IPS-20b (cell line): ENCODE data around the gene DMRTA1.
A peak's percentile ranks its signal among the peaks of the same experiment; 100 is the strongest.
"Not testable (repeated sequence)": the region's sequence is repeated elsewhere in the genome, so short reads cannot be mapped to it uniquely, and the experiment has no call there.

Experiments used
- H3K27ac ChIP-seq: one replicate; pipeline ENCODE4 v1.5.1; 2013; ENCODE audit warnings: low read length
- H3K27me3 ChIP-seq: 2 replicates; pipeline ENCODE4 v1.6.1; 2013; ENCODE audit warnings: mild to moderate bottlenecking, low read length, inconsistent platforms; ENCODE audit not compliant: insufficient read depth
- H3K36me3 ChIP-seq: 2 replicates; pipeline ENCODE4 v1.6.1; 2013; ENCODE audit warnings: low read depth, mild to moderate bottlenecking, inconsistent platforms, low read length, moderate library complexity; ENCODE audit not compliant: insufficient read depth
- H3K4me1 ChIP-seq: 2 replicates; pipeline ENCODE4 v1.6.1; 2013; ENCODE audit warnings: mild to moderate bottlenecking, control low read depth, inconsistent platforms, low read length, moderate library complexity; ENCODE audit not compliant: insufficient read depth
- H3K4me3 ChIP-seq: 2 replicates; pipeline ENCODE4 v1.5.1; 2013; ENCODE audit warnings: mild to moderate bottlenecking, low read length, inconsistent platforms
- H3K9ac ChIP-seq: 2 replicates; pipeline ENCODE4 v1.6.1; 2013; ENCODE audit warnings: low read depth, mild to moderate bottlenecking, inconsistent platforms, low read length, moderate library complexity
- H3K9me3 ChIP-seq: 2 replicates; pipeline ENCODE4 v1.6.1; 2013; ENCODE audit warnings: mild to moderate bottlenecking, low read depth, low read length, inconsistent platforms; ENCODE audit not compliant: insufficient read depth

Gene DMRTA1

DNA sequence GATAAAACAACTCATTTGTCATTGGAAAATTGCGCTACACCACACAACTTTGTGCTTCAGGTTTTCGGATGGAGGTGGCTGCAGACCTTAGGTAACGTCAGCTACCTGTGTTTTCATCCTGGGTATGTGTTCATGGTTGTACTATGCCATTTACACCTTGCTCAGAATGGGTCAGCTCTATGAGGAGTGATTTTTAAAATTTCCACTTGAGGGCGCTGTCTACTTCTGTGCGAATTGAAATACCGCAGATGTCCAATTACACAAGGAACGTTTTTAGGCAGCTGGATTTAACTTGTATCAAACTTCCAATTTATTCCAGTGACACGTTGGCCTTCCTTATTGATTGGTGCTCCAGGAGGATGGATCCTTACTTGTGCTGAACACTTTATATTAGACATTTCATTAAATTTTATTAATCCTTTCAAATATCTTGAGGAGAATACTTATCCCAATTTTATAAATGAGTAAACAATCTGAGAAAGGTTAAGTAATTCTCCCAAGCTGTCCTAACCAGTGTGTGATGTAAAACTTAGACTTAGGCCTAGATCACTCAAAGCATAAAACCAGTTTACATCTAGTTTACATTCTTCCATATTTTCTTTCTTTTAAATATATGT lies 23.4 kb downstream of the DMRTA1 start:
- Histone ChIP-seq H3K9ac (no peak overlapping the region), H3K36me3 (no peaks in the 10 kb centered on the region), H3K9me3 (no peaks in the 10 kb centered on the region), H3K27ac (no peak overlapping the region), H3K4me1 (no peaks in the 10 kb centered on the region; the same call in 1 of the 2 replicates), H3K4me3 (no peak overlapping the region), H3K27me3 (no peaks in the 10 kb centered on the region)

GRCh38 chr9:22481566-22481965 lies 34.9 kb downstream of the DMRTA1 start:
- Histone ChIP-seq H3K36me3 (no peaks in the 10 kb centered on the region), H3K4me3 (no peak overlapping the region), H3K9ac (no peak overlapping the region), H3K27me3 (no peaks in the 10 kb centered on the region), H3K27ac (no peak overlapping the region), H3K9me3 (no peaks in the 10 kb centered on the region), H3K4me1 (peaks cover 18% of the 10 kb centered on the region; the same call in 1 of the 2 replicates)

- no peaks in the 10 kb centered on the region for H3K9me3 ChIP-seq
- H3K27me3 ChIP-seq, result no peaks in the 10 kb centered on the region
- peaks cover 18% of the 10 kb centered on the region; the same call in 1 of the 2 replicates for H3K4me1 ChIP-seq
- H3K27ac ChIP-seq, result no peak overlapping the region
- peak overlapping the region; percentile 39; the same call in 1 of the 2 replicates for H3K4me3 ChIP-seq
- no peak overlapping the region for H3K9ac ChIP-seq
- no peaks in the 10 kb centered on the region for H3K36me3 ChIP-seq
These were observed 37.0 kb downstream of the DMRTA1 start for GRCh38 chr9:22483528-22484070.

GRCh38 chr9:22496197-22496596 lies 49.6 kb downstream of the DMRTA1 start:
- H3K9ac ChIP-seq, H3K36me3 ChIP-seq, H3K27ac ChIP-seq, H3K27me3 ChIP-seq, H3K4me1 ChIP-seq, H3K4me3 ChIP-seq, H3K9me3 ChIP-seq: not testable (repeated sequence)
